BJ (cell line): ENCODE results near the gene TADA3. TPM values are rescaled to one million over a fixed set of nuclear protein-coding genes. Genes with fewer than 3 reads are reported as not detected.

Experiments used
- CTCF ChIA-PET: fragments of 350-600 bp; formaldehyde crosslinking; extraction: SDS; loops from one replicate; lab custom pipeline; 2021; ENCODE audit warnings: antibody characterized with exemption, inconsistent platforms; lab: Yijun Ruan, JAX
- POLR2A ChIA-PET: fragments of 300-600 bp; sonication (Branson Sonifier 250); formaldehyde crosslinking; extraction: SDS; loops from one replicate; lab custom pipeline; 2021; ENCODE audit warnings: antibody characterized with exemption; lab: Charles Lee
- DNase-seq: peaks from one replicate; pipeline ENCODE4 v3.0.0-alpha.2; 2011; ENCODE audit warnings: low read depth
- H3K27me3 ChIP-seq: 2 replicates; pipeline ENCODE4 v1.6.0; 2011; ENCODE audit warnings: low read length; ENCODE audit not compliant: control insufficient read depth, insufficient read depth
- H3K36me3 ChIP-seq: 2 replicates; pipeline ENCODE4 v1.5.1; 2011; ENCODE audit warnings: low read length; ENCODE audit not compliant: control insufficient read depth, insufficient read depth
- H3K4me3 ChIP-seq: 2 replicates; pipeline ENCODE4 v1.5.1; 2011; ENCODE audit warnings: low read depth, mild to moderate bottlenecking, control low read depth, low read length
- polyA plus RNA-seq: library from polyadenylated mRNA; depleted of rRNA; stranded (reverse); fragments of >200 nt; gene quantifications from 2 replicates; pipeline ENCODE4 v1.2.3, GENCODE V29; 2011
- TF ChIP-seq, protein P1 (sequence below): IDR thresholded peaks from 2 replicates; pipeline ENCODE4 v1.5.1; 2011; ENCODE audit warnings: low read depth, mild to moderate bottlenecking, control low read depth, inconsistent platforms, low read length, moderate library complexity; ENCODE audit not compliant: insufficient read depth

The TADA3 gene
- polyA plus RNA-seq, 1 experiment, result 113 TPM

DNA sequence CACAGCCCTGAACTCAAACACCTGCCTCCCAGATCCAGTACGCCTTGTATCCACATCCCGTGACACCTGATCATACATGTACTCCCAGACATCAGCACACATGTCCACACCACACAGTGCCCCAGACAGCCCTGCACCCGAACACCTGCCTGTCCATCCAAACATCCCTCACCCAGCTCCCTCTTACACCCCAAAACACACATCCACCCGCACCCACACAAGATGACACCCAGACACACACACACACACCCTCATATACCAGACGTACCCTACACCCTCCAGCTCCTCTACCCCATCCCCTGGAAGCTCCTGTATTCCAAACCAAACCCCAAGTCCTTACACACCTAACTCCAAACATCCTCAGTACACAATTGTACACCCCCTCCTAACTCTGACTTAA, 23.3 kb downstream of the TADA3 start:
- DNase-seq, result no peak
- Histone ChIP-seq H3K36me3 (peaks cover 2% of the 10 kb centered on the region), H3K4me3 (peak overlapping the region; percentile 69), H3K27me3 (no peaks in the 10 kb centered on the region)
- TF ChIP-seq, protein P1, sequence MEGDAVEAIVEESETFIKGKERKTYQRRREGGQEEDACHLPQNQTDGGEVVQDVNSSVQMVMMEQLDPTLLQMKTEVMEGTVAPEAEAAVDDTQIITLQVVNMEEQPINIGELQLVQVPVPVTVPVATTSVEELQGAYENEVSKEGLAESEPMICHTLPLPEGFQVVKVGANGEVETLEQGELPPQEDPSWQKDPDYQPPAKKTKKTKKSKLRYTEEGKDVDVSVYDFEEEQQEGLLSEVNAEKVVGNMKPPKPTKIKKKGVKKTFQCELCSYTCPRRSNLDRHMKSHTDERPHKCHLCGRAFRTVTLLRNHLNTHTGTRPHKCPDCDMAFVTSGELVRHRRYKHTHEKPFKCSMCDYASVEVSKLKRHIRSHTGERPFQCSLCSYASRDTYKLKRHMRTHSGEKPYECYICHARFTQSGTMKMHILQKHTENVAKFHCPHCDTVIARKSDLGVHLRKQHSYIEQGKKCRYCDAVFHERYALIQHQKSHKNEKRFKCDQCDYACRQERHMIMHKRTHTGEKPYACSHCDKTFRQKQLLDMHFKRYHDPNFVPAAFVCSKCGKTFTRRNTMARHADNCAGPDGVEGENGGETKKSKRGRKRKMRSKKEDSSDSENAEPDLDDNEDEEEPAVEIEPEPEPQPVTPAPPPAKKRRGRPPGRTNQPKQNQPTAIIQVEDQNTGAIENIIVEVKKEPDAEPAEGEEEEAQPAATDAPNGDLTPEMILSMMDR, result no peak
- CTCF ChIA-PET, result no interaction called here
- POLR2A ChIA-PET, result no interaction called here

DNA sequence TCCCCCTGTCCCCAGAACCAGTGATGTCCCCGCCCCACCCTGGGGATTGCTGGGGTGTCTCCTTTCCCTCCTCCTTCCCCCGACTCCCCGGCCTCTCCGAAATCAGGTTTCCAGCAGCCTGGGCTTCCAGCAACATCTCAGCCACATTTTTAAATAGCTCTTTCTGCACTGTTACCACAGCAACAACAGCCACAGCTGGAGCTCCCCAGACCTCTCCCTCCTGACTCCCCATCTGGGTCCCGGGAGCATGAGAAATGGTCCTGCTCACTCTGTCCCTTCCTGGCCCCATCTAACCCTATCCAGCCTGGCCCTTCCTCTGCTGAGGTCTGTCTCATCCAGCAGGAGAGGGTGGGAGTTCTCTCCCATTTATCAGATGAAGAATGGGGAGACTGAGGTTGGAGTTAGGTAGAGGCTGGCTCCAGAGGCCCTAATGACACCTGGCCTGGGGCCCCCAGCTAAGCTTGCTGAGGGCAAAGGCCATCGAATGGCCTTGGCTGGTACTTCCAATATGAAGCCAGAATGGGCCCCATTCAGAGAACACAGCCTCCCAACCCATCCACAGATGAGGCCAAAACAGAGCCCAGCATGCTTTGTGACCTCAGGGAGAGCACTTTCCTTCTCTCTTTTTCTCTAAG, 24.0 kb downstream of the TADA3 start:
- TF ChIP-seq, protein P1, result no peak
- CTCF ChIA-PET, result interaction anchor here (0.5 kb wide), 1 partner anchor 273 kb away, joined by 4 read pairs; no protein-coding TSS in a partner anchor
- no peak for DNase-seq
- POLR2A ChIA-PET, result no interaction called here
- Histone ChIP-seq H3K36me3 (peaks cover 2% of the 10 kb centered on the region), H3K4me3 (no peak overlapping the region), H3K27me3 (no peaks in the 10 kb centered on the region)

DNA sequence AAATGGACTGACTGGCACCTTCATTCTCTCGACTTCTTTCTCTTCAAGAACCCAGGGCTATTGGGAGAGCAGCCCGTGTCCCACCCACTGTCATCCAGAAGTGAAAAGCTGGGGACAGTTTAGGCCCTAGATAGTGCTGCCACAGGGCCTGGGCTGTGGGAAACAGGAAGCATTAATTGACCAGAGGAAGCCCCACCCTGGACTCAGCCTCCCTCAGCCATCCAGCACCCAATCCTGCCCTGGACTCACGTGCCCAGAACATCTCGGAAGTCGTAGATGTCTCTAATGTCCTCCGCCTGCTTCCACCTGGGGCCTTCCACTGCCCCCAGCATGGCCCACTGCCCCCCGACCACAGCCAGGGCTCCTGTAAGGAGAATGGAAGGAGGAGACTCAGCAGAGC, 24.9 kb downstream of the TADA3 start:
- H3K4me3 ChIP-seq, result no peak overlapping the region
- TF ChIP-seq, protein P1, result no peak
- ChIA-PET CTCF (no interaction called here), POLR2A (no interaction called here)
- no peaks in the 10 kb centered on the region for H3K27me3 ChIP-seq
- H3K36me3 ChIP-seq, result peaks cover 6% of the 10 kb centered on the region
- DNase-seq, result no peak

- ChIA-PET POLR2A (no interaction called here), CTCF (no interaction called here)
- Histone ChIP-seq H3K27me3 (no peaks in the 10 kb centered on the region), H3K4me3 (no peak overlapping the region), H3K36me3 (peaks cover 8% of the 10 kb centered on the region)
- no peak for DNase-seq
- TF ChIP-seq, protein P1, result no peak
Measured at GRCh38 chr3:9765865-9766264, 26.4 kb downstream of the TADA3 start.

GRCh38 chr3:9762871-9763270, 29.4 kb downstream of the TADA3 start:
- Histone ChIP-seq H3K27me3 (no peaks in the 10 kb centered on the region), H3K36me3 (peaks cover 17% of the 10 kb centered on the region), H3K4me3 (no peak overlapping the region)
- CTCF ChIA-PET, result interaction anchor here (1.2 kb wide), 1 partner anchor 13 kb away, joined by 5 read pairs; the partner anchor contains the start of gene OGG1
- TF ChIP-seq, protein P1, result no peak
- no peak for DNase-seq
- POLR2A ChIA-PET, result no interaction called here
